Loucy (cell line): ENCODE results near the gene FAM187B.

ENCODE experiments used
- H2AFZ ChIP-seq: fragments of 200-600 bp; sonication (generic); 2 replicates; pipeline ENCODE4 v1.6.0; 2016; ENCODE audit warnings: antibody characterized with exemption, mild to moderate bottlenecking, low read length, moderate library complexity
- H3F3A ChIP-seq: fragments of 200-600 bp; 2 replicates; pipeline ENCODE4 v1.6.0; 2016; ENCODE audit warnings: antibody characterized with exemption, low read depth, mild to moderate bottlenecking
- H3K27me3 ChIP-seq: fragments of 200-600 bp; sonication (generic); 2 replicates; pipeline ENCODE4 v1.6.1; 2014; ENCODE audit warnings: low read length, mild to moderate bottlenecking; ENCODE audit not compliant: insufficient read depth, poor library complexity, severe bottlenecking
- H3K36me3 ChIP-seq: fragments of 200-600 bp; sonication (generic); 2 replicates; pipeline ENCODE4 v1.6.1; 2016; ENCODE audit warnings: low read length; ENCODE audit not compliant: insufficient read depth
- H3K4me1 ChIP-seq: fragments of 200-600 bp; sonication (generic); 2 replicates; pipeline ENCODE4 v1.5.1; 2014; ENCODE audit warnings: low read length, mild to moderate bottlenecking; ENCODE audit not compliant: insufficient read depth, poor library complexity, severe bottlenecking
- H3K4me2 ChIP-seq: fragments of 200-600 bp; sonication (generic); 2 replicates; pipeline ENCODE4 v1.6.0; 2014; ENCODE audit warnings: antibody characterized with exemption, low read length, low read depth, mild to moderate bottlenecking; ENCODE audit not compliant: poor library complexity, severe bottlenecking
- H3K4me3 ChIP-seq: fragments of 200-600 bp; sonication (generic); 2 replicates; pipeline ENCODE4 v1.5.1; 2014; ENCODE audit warnings: low read length, mild to moderate bottlenecking, mixed read lengths; ENCODE audit not compliant: poor library complexity, severe bottlenecking
- H3K79me2 ChIP-seq: fragments of 200-600 bp; sonication (generic); 2 replicates; pipeline ENCODE4 v1.6.1; 2014; ENCODE audit warnings: low read length; ENCODE audit not compliant: insufficient read depth
- H3K9ac ChIP-seq: fragments of 200-600 bp; sonication (generic); 2 replicates; pipeline ENCODE4 v1.6.0; 2014; ENCODE audit warnings: mild to moderate bottlenecking, low read depth, low read length, moderate library complexity; ENCODE audit not compliant: poor library complexity, severe bottlenecking
- H3K9me2 ChIP-seq: fragments of 200-600 bp; sonication (generic); replicated peaks from 2 replicates; pipeline ENCODE4 v1.6.1; 2016; ENCODE audit warnings: low read depth, low read length, mixed read lengths
- H3K9me3 ChIP-seq: fragments of 200-600 bp; sonication (generic); 2 replicates; pipeline ENCODE4 v1.6.1; 2014; ENCODE audit warnings: mild to moderate bottlenecking, antibody characterized with exemption, low read length, low read depth; ENCODE audit not compliant: insufficient read depth
- H4K20me1 ChIP-seq: fragments of 200-600 bp; sonication (generic); 2 replicates; pipeline ENCODE4 v1.6.0; 2014; ENCODE audit warnings: antibody characterized with exemption, low read length, mild to moderate bottlenecking; ENCODE audit not compliant: insufficient read depth, poor library complexity, severe bottlenecking
- EZH2phosphoT487 ChIP-seq: fragments of 200-600 bp; IDR thresholded peaks from 2 replicates; pipeline ENCODE4 v1.6.1; 2018; ENCODE audit warnings: antibody characterized with exemption, mild to moderate bottlenecking, moderate library complexity, borderline replicate concordance
- TF ChIP-seq, protein P1 (sequence below): fragments of 200-600 bp; sonication (generic); conservative IDR thresholded peaks from 2 replicates; pipeline ENCODE4 v1.5.1; 2014; ENCODE audit warnings: mild to moderate bottlenecking, antibody characterized with exemption, low read length

FAM187B gene

DNA sequence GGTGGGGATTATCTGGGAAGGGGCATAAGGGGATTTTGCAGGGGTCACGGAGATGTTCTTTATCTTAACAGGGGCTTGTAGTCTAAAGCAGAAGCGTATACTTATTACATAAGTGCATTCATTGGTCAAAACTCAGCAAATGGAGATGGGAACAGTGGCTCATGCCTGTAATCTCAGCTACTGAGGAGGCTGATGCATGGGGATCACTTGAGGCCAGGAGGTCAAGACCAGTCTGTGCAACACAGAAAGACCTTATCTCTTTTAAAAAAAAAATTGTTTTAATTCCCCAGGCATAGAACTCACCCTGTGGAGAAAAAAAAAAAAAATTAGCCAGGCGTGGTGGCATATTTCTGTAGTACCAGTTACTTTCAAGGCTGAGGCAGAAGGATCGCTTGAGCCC lies 18.9 kb downstream of the FAM187B start:
- no peak overlapping the region for H3K4me3 ChIP-seq
- H3K9me3 ChIP-seq: no peaks in the 10 kb centered on the region
- H3F3A ChIP-seq: peaks cover 7% of the 10 kb centered on the region; the same call in 1 of the 2 replicates
- peaks cover 49% of the 10 kb centered on the region for H3K4me1 ChIP-seq
- no peak overlapping the region for H3K9ac ChIP-seq
- H2AFZ ChIP-seq: no peak overlapping the region
- H3K4me2 ChIP-seq: no peak overlapping the region
- H3K27me3 ChIP-seq: no peaks in the 10 kb centered on the region
- no peak for TF ChIP-seq EZH2phosphoT487
- TF ChIP-seq, protein P1, sequence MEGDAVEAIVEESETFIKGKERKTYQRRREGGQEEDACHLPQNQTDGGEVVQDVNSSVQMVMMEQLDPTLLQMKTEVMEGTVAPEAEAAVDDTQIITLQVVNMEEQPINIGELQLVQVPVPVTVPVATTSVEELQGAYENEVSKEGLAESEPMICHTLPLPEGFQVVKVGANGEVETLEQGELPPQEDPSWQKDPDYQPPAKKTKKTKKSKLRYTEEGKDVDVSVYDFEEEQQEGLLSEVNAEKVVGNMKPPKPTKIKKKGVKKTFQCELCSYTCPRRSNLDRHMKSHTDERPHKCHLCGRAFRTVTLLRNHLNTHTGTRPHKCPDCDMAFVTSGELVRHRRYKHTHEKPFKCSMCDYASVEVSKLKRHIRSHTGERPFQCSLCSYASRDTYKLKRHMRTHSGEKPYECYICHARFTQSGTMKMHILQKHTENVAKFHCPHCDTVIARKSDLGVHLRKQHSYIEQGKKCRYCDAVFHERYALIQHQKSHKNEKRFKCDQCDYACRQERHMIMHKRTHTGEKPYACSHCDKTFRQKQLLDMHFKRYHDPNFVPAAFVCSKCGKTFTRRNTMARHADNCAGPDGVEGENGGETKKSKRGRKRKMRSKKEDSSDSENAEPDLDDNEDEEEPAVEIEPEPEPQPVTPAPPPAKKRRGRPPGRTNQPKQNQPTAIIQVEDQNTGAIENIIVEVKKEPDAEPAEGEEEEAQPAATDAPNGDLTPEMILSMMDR: no peak
- no peaks in the 10 kb centered on the region for H3K79me2 ChIP-seq
- H3K9me2 ChIP-seq: no peaks in the 10 kb centered on the region
- no peaks in the 10 kb centered on the region for H4K20me1 ChIP-seq
- H3K36me3 ChIP-seq: no peaks in the 10 kb centered on the region

DNA sequence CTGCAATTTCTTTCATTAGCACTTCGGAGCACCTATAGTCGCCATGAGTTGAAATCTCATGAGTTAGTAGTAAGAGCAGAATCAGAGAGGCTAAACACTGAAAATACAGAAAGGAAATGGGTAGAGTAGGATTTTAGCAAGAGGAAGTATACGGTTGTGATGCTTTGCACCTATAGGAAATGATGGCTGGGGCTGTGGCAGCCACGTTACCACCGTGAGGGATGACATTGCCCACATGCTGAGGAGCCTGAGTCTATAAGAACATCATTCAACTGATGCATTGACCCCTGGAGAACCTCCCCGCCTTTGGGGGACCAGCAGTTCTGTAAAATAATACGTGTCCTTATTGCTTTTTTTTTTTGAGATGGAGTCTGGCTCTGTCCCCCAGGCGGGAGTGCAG lies 20.4 kb downstream of the FAM187B start:
- Histone ChIP-seq H3K36me3 (no peaks in the 10 kb centered on the region), H3K79me2 (no peaks in the 10 kb centered on the region), H3K4me3 (no peak overlapping the region), H2AFZ (no peak overlapping the region), H3K9me2 (no peaks in the 10 kb centered on the region), H3K9me3 (no peaks in the 10 kb centered on the region), H3K4me1 (peaks cover 39% of the 10 kb centered on the region), H4K20me1 (no peaks in the 10 kb centered on the region), H3F3A (peaks cover 7% of the 10 kb centered on the region; the same call in 1 of the 2 replicates), H3K4me2 (no peak overlapping the region), H3K9ac (no peak overlapping the region), H3K27me3 (no peaks in the 10 kb centered on the region)
- no peak for TF ChIP-seq EZH2phosphoT487
- TF ChIP-seq, protein P1: no peak

DNA sequence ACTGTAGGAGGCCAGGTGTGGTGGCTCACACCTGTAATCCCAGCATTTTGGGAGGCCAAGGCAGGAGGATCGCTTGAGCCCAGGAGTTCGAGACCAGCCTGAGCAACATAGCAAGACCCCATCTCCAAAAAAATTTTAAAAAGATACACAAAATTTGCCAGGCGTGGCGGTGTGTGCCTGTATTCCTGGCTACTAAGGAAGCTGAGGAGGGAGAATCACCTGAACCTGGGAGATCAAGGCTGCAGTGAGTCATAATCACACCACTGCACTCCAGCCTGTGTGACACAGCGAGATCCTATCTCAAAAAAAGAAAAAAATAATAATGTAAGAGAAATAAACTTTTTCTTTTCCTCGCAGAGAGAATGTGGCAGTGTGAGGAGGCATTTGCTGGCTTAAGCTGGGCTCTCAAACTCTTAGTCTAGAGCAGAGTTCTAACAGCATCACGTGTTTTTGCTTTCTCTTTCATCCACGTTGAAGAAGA lies 21.1 kb downstream of the FAM187B start:
- Histone ChIP-seq H3K36me3 (no peaks in the 10 kb centered on the region), H4K20me1 (no peaks in the 10 kb centered on the region), H3K79me2 (no peaks in the 10 kb centered on the region), H3K4me3 (no peak overlapping the region), H3K4me2 (no peak overlapping the region), H3K9me3 (no peaks in the 10 kb centered on the region), H3K9ac (no peak overlapping the region), H3K27me3 (no peaks in the 10 kb centered on the region), H3F3A (peaks cover 7% of the 10 kb centered on the region; the same call in 1 of the 2 replicates), H3K4me1 (peaks cover 37% of the 10 kb centered on the region), H3K9me2 (no peaks in the 10 kb centered on the region), H2AFZ (no peak overlapping the region)
- TF ChIP-seq, protein P1: no peak
- TF ChIP-seq EZH2phosphoT487: no peak
